NCI-H526 (cell line): Measurements from ENCODE around the gene TSPO.

Source experiments
- DNase-seq, 2 experiments: peaks; one replicate each; lab custom pipeline; 2025; lab: John Stamatoyannopoulos, UW

TSPO gene

GRCh38 chr22:43159484-43160178, 8.3 kb downstream of the TSPO start:
- DNase-seq = peak in 1 of 2 experiments; percentile 16

GRCh38 chr22:43160497-43161126, 9.3 kb downstream of the TSPO start:
- DNase-seq = no peak

- DNase-seq = no peak
Observed at GRCh38 chr22:43162412-43163150, 11.2 kb downstream of the TSPO start.

- DNase-seq = no peak
Observed at GRCh38 chr22:43163241-43163795, 12.0 kb downstream of the TSPO start.

- no peak for DNase-seq
Observed at GRCh38 chr22:43164636-43165035, 13.3 kb downstream of the TSPO start.

- no peak for DNase-seq
Observed at GRCh38 chr22:43166132-43166930, 15.0 kb downstream of the TSPO start.

GRCh38 chr22:43167001-43167589, 15.7 kb downstream of the TSPO start:
- no peak for DNase-seq

GRCh38 chr22:43168471-43169309, 17.3 kb downstream of the TSPO start:
- DNase-seq = no peak

- DNase-seq = no peak
Observed at GRCh38 chr22:43169310-43170130, 18.2 kb downstream of the TSPO start.

GRCh38 chr22:43170131-43170480, 18.7 kb downstream of the TSPO start:
- DNase-seq = no peak

GRCh38 chr22:43171019-43171491, 19.7 kb downstream of the TSPO start:
- DNase-seq = no peak

- DNase-seq = no peak
Observed at GRCh38 chr22:43171607-43172006, 20.2 kb downstream of the TSPO start.

GRCh38 chr22:43172191-43172590, 20.8 kb downstream of the TSPO start:
- DNase-seq = no peak

GRCh38 chr22:43173566-43173965, 22.2 kb downstream of the TSPO start:
- no peak for DNase-seq

- DNase-seq = no peak
Observed at GRCh38 chr22:43173976-43174720, 22.8 kb downstream of the TSPO start.

GRCh38 chr22:43174941-43175531, 23.7 kb downstream of the TSPO start:
- no peak for DNase-seq

GRCh38 chr22:43176090-43176489, 24.7 kb downstream of the TSPO start:
- no peak for DNase-seq

GRCh38 chr22:43177479-43177878, 26.1 kb downstream of the TSPO start:
- no peak for DNase-seq
